Measurements from ENCODE around the gene LRRC74A. TPM values are rescaled to one million over a fixed set of nuclear protein-coding genes. Genes with fewer than 3 reads are reported as not detected.
"Not testable (repeated sequence)": the region's sequence is repeated elsewhere in the genome, so short reads cannot be mapped to it uniquely, and the experiment has no call there.

The LRRC74A gene
- total RNA-seq, 2 donors from 2014 or later, result not detected

DNA sequence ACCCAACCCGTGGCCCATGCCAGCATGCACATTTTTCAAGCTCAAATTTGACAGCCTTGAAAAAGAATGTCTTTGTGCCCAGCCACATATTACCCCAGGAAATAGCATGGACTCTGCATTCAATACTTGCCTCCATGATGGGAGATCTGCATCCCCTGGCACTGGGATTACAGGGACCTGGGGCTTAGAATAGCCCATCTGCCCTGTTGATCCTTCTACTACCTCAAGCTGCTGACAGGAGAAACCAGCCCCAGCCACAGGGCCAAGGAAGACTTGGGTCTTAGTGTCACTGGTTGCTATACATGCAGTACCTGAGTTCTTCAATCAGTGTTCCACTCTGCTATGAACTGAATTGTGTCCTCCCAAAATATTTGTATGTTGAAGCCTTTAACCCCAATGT is 85.3 kb downstream of the LRRC74A start:
- H3K9me3 Mint-ChIP-seq, result no peaks in the 10 kb centered on the region
- DNase-seq (no peak), ATAC-seq (replicated peaks in 1 of 2) (no peak)
- H3K36me3 Mint-ChIP-seq (ENCODE audit: insufficient read depth in 2 of 2), result peaks cover 0 to 2% of the 10 kb centered on the region in 2 donors
- no peak overlapping the region for H3K4me3 Mint-ChIP-seq
- peaks cover 30% of the 10 kb centered on the region for H3K4me1 Mint-ChIP-seq (ENCODE audit: low read depth)
- H3K27ac Mint-ChIP-seq, result no peak overlapping the region
- H3K27me3 Mint-ChIP-seq (ENCODE audit: low read depth), result no peaks in the 10 kb centered on the region

GRCh38 chr14:76914533-76915081 is 88.4 kb downstream of the LRRC74A start:
- H3K4me1 Mint-ChIP-seq (ENCODE audit: low read depth), result peaks cover 37% of the 10 kb centered on the region
- H3K27me3 Mint-ChIP-seq (ENCODE audit: low read depth); DNase-seq; H3K9me3 Mint-ChIP-seq; H3K36me3 Mint-ChIP-seq (ENCODE audit: insufficient read depth in 2 of 2); ATAC-seq (replicated peaks in 1 of 2); H3K4me3 Mint-ChIP-seq; H3K27ac Mint-ChIP-seq: not testable (repeated sequence)

- no peaks in the 10 kb centered on the region for H3K9me3 Mint-ChIP-seq
- H3K4me1 Mint-ChIP-seq (ENCODE audit: low read depth), result peaks cover 41% of the 10 kb centered on the region
- H3K27ac Mint-ChIP-seq, result no peak overlapping the region
- H3K4me3 Mint-ChIP-seq, result no peak overlapping the region
- DNase-seq (no peak), ATAC-seq (replicated peaks in 1 of 2) (no peak)
- H3K27me3 Mint-ChIP-seq (ENCODE audit: low read depth), result no peaks in the 10 kb centered on the region
- no peaks in the 10 kb centered on the region for H3K36me3 Mint-ChIP-seq (ENCODE audit: insufficient read depth in 2 of 2)
Measured at GRCh38 chr14:76916040-76916715, 90.0 kb downstream of the LRRC74A start.

DNA sequence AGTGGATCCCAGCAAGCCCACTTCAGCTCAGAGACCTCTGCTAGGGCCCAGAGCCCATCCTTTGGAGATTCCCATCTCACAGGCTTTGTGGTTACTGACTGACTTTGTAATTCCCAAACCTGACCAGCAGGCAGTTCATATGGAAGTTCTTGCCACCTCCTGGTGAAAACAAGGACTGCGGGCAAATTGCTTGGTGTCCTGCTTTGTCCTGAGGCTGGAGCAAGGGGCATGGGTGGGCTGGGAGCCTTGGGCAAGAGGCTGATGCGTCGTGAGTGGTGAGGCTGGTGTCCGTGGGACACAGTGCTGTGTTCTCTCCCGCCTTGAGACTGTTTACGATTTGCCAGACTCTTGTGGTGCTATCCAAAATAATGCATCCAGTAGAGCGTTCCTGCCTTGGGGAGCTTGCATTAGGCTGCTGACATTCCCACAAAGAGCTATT is 91.0 kb downstream of the LRRC74A start:
- H3K4me3 Mint-ChIP-seq, result no peak overlapping the region
- peaks cover 49% of the 10 kb centered on the region for H3K4me1 Mint-ChIP-seq (ENCODE audit: low read depth)
- H3K27ac Mint-ChIP-seq, result no peak overlapping the region
- no peaks in the 10 kb centered on the region for H3K9me3 Mint-ChIP-seq
- DNase-seq, result no peak
- H3K36me3 Mint-ChIP-seq (ENCODE audit: insufficient read depth in 2 of 2), result no peaks in the 10 kb centered on the region
- no peaks in the 10 kb centered on the region for H3K27me3 Mint-ChIP-seq (ENCODE audit: low read depth)
- no peak for ATAC-seq (replicated peaks in 1 of 2)

- H3K27ac Mint-ChIP-seq, result no peak overlapping the region
- H3K27me3 Mint-ChIP-seq (ENCODE audit: low read depth), result no peaks in the 10 kb centered on the region
- no peak for ATAC-seq (replicated peaks in 1 of 2)
- DNase-seq, result no peak
- no peaks in the 10 kb centered on the region for H3K9me3 Mint-ChIP-seq
- no peak overlapping the region for H3K4me3 Mint-ChIP-seq
- peaks cover 55% of the 10 kb centered on the region for H3K4me1 Mint-ChIP-seq (ENCODE audit: low read depth)
- no peaks in the 10 kb centered on the region for H3K36me3 Mint-ChIP-seq (ENCODE audit: insufficient read depth in 2 of 2)
Measured at GRCh38 chr14:76917745-76918255, 91.6 kb downstream of the LRRC74A start.

- H3K27me3 Mint-ChIP-seq (ENCODE audit: low read depth), result no peaks in the 10 kb centered on the region
- H3K4me3 Mint-ChIP-seq, result no peak overlapping the region
- no peaks in the 10 kb centered on the region for H3K9me3 Mint-ChIP-seq
- ATAC-seq (replicated peaks in 1 of 2), result no peak
- H3K36me3 Mint-ChIP-seq (ENCODE audit: insufficient read depth in 2 of 2), result no peaks in the 10 kb centered on the region
- no peak for DNase-seq
- H3K27ac Mint-ChIP-seq, result no peak overlapping the region
- H3K4me1 Mint-ChIP-seq (ENCODE audit: low read depth), result peaks cover 53% of the 10 kb centered on the region
Measured at GRCh38 chr14:76918256-76918781, 92.1 kb downstream of the LRRC74A start.

DNA sequence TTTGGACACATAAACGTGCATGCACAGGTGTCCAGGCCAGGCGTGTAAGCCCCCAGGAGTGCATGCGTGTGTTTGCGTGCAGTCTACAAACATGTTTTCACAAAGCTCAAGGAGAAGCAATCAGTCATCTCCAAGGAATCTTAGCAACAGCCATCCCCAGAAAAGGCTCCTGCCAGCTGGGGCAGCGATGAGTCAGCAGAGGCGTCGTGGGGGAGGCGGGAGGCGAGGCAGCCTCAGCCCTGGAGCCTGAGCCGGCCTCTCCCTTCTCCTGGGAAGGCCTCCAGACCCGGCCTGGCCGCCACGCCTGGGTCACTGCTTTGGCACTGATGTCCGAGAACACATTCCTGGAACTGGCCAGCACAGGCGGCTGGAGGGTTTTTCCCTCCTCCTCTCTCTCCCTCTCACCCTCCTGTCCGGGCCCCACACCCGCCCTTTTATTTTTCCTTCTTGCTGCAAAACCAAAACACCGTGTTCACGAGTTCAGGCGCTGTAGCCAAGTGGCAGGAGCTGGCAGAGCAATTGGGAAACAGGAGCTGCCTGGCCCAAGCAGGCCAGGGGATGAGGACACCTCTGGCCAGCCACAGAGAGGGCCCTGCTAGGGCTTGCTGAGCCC is 92.7 kb downstream of the LRRC74A start:
- no peak for ATAC-seq (replicated peaks in 1 of 2)
- no peak overlapping the region for H3K27ac Mint-ChIP-seq
- no peaks in the 10 kb centered on the region for H3K36me3 Mint-ChIP-seq (ENCODE audit: insufficient read depth in 2 of 2)

More for the DNA sequence above, 92.7 kb downstream of the LRRC74A start:
- DNase-seq, result peak in 1 of 2 donors; percentile 17
- Mint-ChIP-seq H3K27me3 (ENCODE audit: low read depth) (no peaks in the 10 kb centered on the region), H3K4me3 (peak overlapping the region in 1 of 2 donors; percentile 64), H3K9me3 (no peaks in the 10 kb centered on the region), H3K4me1 (ENCODE audit: low read depth) (peaks cover 48% of the 10 kb centered on the region)

Other genes starting within 250 kb of the LRRC74A start
- 1 to 10 TPM; 4.4 to 6.1 TPM for gene VASH1, start 64.9 kb upstream of the LRRC74A start, total RNA-seq
- gene ANGEL1, start 13.5 kb upstream of the LRRC74A start, total RNA-seq, result 10 to 100 TPM; 15.0 to 21.6 TPM
- gene IRF2BPL, start 202.3 kb downstream of the LRRC74A start, total RNA-seq, result 10 to 100 TPM; 55.6 to 58.0 TPM

Measured in activated T-cell treated with anti-CD3 and anti-CD28 coated beads, Interleukin-2, amount 50 U/mL, for 72 hours (primary cell).